ENCODE measurements around the gene BRSK1. TPM values are rescaled to one million over a fixed set of nuclear protein-coding genes. Genes with fewer than 3 reads are reported as not detected.

Gene BRSK1
- total RNA-seq, 4 donors from 2014 or later, result 0.73 to 1.1 TPM; not detected in 2

DNA sequence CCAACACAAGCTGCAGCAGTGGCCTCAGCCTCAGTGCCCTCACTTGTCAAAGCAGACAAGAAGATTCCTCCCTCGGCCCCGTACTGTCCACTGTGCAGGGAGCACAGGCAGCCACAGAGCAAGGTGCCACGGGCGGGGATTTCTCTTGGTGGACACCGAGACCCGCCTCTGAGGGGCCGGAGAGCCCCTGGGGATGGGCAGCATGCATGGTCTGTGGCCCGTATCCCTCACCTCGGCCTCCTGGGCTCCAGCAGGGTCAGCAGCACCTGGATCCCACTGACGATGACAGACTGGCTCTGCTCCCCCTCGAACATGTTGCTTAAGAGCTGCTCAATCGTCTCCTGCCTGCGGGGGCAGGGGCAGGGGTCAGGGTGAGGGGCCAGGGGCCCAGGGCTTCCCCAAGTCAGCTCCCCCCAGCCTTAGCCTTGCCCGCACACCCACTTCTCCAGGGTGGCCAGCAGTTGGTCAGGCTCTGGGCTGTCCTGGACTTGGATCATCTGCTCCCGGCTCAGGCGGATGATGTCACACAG, 41.8 kb upstream of the BRSK1 start:
- DNase-seq, result no peak
- no peaks in the 10 kb centered on the region for H3K9me3 ChIP-seq
- 100% methylated on average over 2 of the region's 16 CpGs; no CpG with 5 or more reads in 1 of the 2 donors for WGBS, 2 donors
- H3K27ac ChIP-seq, result no peak overlapping the region
- no peak overlapping the region for H3K4me3 ChIP-seq
- H3K27me3 ChIP-seq, result no peaks in the 10 kb centered on the region
- H3K4me1 ChIP-seq, result peaks cover 0 to under 1% (median 0%) of the 10 kb centered on the region in 3 donors
- no peak for TF ChIP-seq POLR2A (IDR thresholded peaks at IDR 0.05)
- TF ChIP-seq, protein P1, sequence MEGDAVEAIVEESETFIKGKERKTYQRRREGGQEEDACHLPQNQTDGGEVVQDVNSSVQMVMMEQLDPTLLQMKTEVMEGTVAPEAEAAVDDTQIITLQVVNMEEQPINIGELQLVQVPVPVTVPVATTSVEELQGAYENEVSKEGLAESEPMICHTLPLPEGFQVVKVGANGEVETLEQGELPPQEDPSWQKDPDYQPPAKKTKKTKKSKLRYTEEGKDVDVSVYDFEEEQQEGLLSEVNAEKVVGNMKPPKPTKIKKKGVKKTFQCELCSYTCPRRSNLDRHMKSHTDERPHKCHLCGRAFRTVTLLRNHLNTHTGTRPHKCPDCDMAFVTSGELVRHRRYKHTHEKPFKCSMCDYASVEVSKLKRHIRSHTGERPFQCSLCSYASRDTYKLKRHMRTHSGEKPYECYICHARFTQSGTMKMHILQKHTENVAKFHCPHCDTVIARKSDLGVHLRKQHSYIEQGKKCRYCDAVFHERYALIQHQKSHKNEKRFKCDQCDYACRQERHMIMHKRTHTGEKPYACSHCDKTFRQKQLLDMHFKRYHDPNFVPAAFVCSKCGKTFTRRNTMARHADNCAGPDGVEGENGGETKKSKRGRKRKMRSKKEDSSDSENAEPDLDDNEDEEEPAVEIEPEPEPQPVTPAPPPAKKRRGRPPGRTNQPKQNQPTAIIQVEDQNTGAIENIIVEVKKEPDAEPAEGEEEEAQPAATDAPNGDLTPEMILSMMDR (IDR thresholded peaks at IDR 0.05), result no peak
- peaks cover 67 to 100% (median 87%) of the 10 kb centered on the region in 3 donors for H3K36me3 ChIP-seq
- intact Hi-C loops (cut with DNase I), result no loop called here

DNA sequence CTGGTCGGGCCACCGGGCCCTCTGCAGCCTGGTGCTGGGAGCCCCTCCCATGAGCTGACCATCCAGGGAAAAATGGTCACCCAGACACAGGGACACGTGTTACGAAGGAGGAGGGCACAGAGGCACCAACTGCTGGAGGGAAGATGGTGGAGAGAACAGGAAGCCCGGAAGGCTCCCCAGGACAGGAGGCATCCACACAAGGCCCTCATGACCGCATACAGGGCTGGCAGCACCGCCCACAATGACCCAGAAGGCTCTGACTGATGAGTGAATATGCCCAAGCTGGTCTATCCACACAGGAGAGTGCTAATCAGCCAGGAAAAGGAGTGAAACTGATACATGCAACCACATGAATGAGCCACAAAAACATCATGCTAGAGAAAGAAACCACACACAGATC, 41.3 kb upstream of the BRSK1 start:
- no peaks in the 10 kb centered on the region for H3K9me3 ChIP-seq
- H3K27ac ChIP-seq, result no peak overlapping the region
- peaks cover 70 to 100% (median 83%) of the 10 kb centered on the region in 3 donors for H3K36me3 ChIP-seq
- H3K4me1 ChIP-seq, result peaks cover 1 to 6% (median 3%) of the 10 kb centered on the region in 3 donors
- no peak overlapping the region for H3K4me3 ChIP-seq
- no peak for DNase-seq
- TF ChIP-seq POLR2A (IDR thresholded peaks at IDR 0.05), result no peak
- no peaks in the 10 kb centered on the region for H3K27me3 ChIP-seq
- intact Hi-C loops (cut with DNase I), result no loop called here
- 87 to 100% methylated on average over 3 to 7 of the region's 7 CpGs for WGBS, 2 donors

GRCh38 chr19:55244004-55244680, 39.7 kb upstream of the BRSK1 start:
- no peak for DNase-seq
- WGBS, 2 donors, result 82 to 85% methylated on average over 10 to 12 of the region's 12 CpGs
- TF ChIP-seq, protein P1 (IDR thresholded peaks at IDR 0.05), result no peak
- TF ChIP-seq POLR2A (IDR thresholded peaks at IDR 0.05), result no peak
- peaks cover 59 to 89% (median 66%) of the 10 kb centered on the region in 3 donors for H3K36me3 ChIP-seq
- intact Hi-C loops (cut with DNase I), result no loop called here
- H3K27me3 ChIP-seq, result no peaks in the 10 kb centered on the region
- H3K4me3 ChIP-seq, result no peak overlapping the region
- H3K9me3 ChIP-seq, result no peaks in the 10 kb centered on the region
- no peak overlapping the region for H3K27ac ChIP-seq
- H3K4me1 ChIP-seq, result peaks cover 7 to 22% (median 12%) of the 10 kb centered on the region in 3 donors

- no peak for TF ChIP-seq POLR2A (IDR thresholded peaks at IDR 0.05)
- TF ChIP-seq, protein P1 (IDR thresholded peaks at IDR 0.05), result no peak
- intact Hi-C loops (cut with DNase I), result no loop called here
- Histone ChIP-seq H3K4me1 (peaks cover 12 to 34% (median 12%) of the 10 kb centered on the region in 3 donors), H3K27me3 (no peaks in the 10 kb centered on the region), H3K27ac (no peak overlapping the region), H3K36me3 (peaks cover 47 to 86% (median 54%) of the 10 kb centered on the region in 3 donors), H3K4me3 (no peak overlapping the region), H3K9me3 (no peaks in the 10 kb centered on the region)
- no peak for DNase-seq
- 95 to 100% methylated on average over 3 of the region's 23 CpGs for WGBS, 2 donors
Observed at GRCh38 chr19:55245236-55245904, 38.4 kb upstream of the BRSK1 start.

DNA sequence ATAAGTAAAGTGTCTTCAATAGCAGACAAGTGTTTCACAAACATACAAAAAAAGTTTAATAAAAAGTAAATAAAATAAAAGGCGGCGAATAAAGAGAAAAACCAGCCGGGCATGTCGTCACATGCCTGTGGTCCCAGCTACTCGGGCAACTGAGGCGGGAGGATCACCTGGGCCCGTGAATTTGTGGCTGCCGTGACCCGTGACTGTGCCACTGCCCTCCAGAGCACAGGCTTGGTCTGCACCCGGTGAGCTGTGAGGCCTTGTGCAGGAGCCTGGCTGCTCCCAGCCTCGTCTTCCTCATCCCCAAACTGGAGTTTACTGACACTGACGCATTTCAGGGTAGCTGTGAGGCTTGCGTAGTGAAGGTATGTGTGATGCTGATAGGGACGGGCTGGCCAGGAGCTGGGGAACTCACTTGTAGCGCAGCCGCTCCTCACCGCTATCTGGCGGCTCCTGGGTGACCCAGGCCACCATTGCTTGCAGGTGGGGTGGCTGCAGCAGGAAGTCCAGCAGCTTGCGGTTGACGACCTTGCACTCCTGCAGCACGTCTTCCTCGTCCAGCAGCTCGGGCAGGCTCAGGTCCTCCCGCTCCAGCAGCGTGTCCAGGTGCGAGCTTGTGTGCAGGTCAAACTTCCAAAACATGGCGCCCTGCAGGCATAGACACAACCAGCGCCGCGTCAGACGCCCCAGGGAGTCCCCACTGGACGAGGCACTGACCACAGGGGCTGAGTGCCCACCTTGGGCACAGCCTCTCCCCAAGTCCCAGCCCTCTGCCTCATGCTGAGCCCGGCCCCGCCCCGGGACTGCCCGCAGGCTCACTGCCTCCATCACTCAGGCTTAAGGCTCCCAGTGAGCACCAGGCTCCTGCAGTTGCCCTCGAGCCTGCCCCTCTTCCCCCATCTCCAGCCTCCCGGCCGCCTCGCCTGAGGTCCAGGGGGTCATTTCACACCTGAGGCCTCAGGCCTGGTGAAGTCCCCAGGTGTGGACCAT, 37.0 kb upstream of the BRSK1 start:
- no peak for TF ChIP-seq POLR2A (IDR thresholded peaks at IDR 0.05)
- TF ChIP-seq, protein P1 (IDR thresholded peaks at IDR 0.05), result no peak
- Histone ChIP-seq H3K36me3 (peaks cover 35 to 73% (median 40%) of the 10 kb centered on the region in 3 donors), H3K4me3 (no peak overlapping the region), H3K27me3 (no peaks in the 10 kb centered on the region), H3K27ac (no peak overlapping the region), H3K9me3 (no peaks in the 10 kb centered on the region), H3K4me1 (peaks cover 22 to 48% (median 25%) of the 10 kb centered on the region in 3 donors)
- intact Hi-C loops (cut with DNase I), result no loop called here
- no peak for DNase-seq
- WGBS, 2 donors, result 79 to 83% methylated on average over 9 to 14 of the region's 40 CpGs
